ENCODE measurements around the gene COL25A1. TPM values are rescaled to one million over a fixed set of nuclear protein-coding genes. Genes with fewer than 3 reads are reported as not detected.

COL25A1 gene
- total RNA-seq, 2 donors from 2014 or later: 4.0 to 6.2 TPM

DNA sequence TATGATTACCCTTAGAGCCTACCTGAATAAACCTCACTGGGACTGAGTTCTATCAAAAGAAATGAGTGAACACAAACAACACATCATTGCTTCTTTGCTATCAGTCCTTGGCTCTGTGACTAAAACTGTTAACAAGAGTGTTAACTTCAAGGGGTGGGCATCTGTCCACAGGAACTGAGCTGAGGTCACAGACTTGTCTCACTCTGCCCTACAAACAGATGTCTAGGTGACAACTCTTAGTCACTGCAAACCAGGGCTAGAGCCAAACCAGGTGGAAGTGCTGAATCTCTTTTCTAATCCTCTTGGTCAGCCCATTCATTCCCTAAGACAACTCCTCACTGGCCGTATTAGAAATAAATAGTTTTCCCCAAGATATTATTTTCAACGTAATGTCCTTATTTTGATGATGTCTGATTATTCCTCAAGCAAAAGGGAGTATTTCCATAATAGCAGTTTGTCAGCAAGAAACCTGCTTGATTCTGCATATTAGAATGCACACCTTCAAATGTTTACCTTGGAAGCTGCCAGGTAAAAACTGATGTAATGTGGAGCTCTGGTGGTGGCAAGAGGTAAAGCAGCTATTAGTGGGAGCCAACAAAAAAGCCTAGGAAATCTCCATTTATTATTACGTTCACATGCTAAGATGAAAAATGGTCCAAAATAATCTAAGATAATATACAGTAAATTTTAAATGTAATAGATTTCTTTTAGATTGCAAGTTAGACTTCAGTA lies 4.0 kb downstream of the COL25A1 start:
- no peaks in the 10 kb centered on the region for H3K36me3 Mint-ChIP-seq (ENCODE audit: low read depth)
- Histone ChIP-seq H3K4me3 (ENCODE audit: low read length) (no peak overlapping the region), H3K9ac (ENCODE audit: extremely low read depth, low read length, poor library complexity, severe bottlenecking) (no peak overlapping the region), H3K4me1 (ENCODE audit: control insufficient read depth, insufficient read depth, low read length) (no peaks in the 10 kb centered on the region), H3K27ac (ENCODE audit: low read depth, low read length) (no peak overlapping the region), H3K9me3 (ENCODE audit: control insufficient read depth, low read length) (no peaks in the 10 kb centered on the region), H3K36me3 (ENCODE audit: control insufficient read depth, insufficient read depth, low read length) (no peaks in the 10 kb centered on the region), H3K27me3 (ENCODE audit: control insufficient read depth, insufficient read depth, low read length, poor library complexity, severe bottlenecking) (peaks cover 30% of the 10 kb centered on the region)
- H3K9me3 Mint-ChIP-seq: no peaks in the 10 kb centered on the region
- no peak overlapping the region for H3K27ac Mint-ChIP-seq
- 65% methylated on average over 2 of the region's 3 CpGs; no CpG with 5 or more reads in 1 of the 2 experiments for WGBS, 2 experiments (ENCODE audit: insufficient coverage in 1 of 2, insufficient read length in 1 of 2)
- peaks cover 28% of the 10 kb centered on the region for H3K27me3 Mint-ChIP-seq (ENCODE audit: insufficient read depth)
- no peaks in the 10 kb centered on the region for H3K4me1 Mint-ChIP-seq
- TF ChIP-seq, protein P1, sequence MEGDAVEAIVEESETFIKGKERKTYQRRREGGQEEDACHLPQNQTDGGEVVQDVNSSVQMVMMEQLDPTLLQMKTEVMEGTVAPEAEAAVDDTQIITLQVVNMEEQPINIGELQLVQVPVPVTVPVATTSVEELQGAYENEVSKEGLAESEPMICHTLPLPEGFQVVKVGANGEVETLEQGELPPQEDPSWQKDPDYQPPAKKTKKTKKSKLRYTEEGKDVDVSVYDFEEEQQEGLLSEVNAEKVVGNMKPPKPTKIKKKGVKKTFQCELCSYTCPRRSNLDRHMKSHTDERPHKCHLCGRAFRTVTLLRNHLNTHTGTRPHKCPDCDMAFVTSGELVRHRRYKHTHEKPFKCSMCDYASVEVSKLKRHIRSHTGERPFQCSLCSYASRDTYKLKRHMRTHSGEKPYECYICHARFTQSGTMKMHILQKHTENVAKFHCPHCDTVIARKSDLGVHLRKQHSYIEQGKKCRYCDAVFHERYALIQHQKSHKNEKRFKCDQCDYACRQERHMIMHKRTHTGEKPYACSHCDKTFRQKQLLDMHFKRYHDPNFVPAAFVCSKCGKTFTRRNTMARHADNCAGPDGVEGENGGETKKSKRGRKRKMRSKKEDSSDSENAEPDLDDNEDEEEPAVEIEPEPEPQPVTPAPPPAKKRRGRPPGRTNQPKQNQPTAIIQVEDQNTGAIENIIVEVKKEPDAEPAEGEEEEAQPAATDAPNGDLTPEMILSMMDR (conservative IDR thresholded peaks at IDR 0.05): peak; percentile 86
- no peak overlapping the region for H3K4me3 Mint-ChIP-seq
- no peak for DNase-seq

DNA sequence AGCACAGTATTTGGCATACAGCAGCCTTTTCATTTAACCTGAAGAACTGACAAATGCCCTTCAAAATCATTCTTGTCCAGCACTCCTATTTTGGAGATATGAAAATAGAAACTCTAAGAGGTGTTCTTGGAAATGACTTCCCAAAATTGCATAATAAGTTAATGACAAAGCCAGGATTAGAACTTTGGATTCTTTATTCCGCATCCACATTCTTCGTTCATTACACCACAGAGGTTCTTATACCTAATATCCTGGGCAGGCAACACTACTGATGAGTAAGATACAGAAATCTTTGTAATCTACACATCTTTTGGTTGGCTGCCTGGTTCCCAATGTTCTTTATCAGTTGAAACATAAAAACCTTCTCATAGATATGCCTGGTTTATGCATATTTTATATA lies 5.9 kb downstream of the COL25A1 start:
- Mint-ChIP-seq H3K4me1 (no peaks in the 10 kb centered on the region), H3K36me3 (ENCODE audit: low read depth) (no peaks in the 10 kb centered on the region), H3K27me3 (ENCODE audit: insufficient read depth) (peaks cover 19% of the 10 kb centered on the region), H3K4me3 (no peak overlapping the region), H3K9me3 (no peaks in the 10 kb centered on the region), H3K27ac (no peak overlapping the region)
- Histone ChIP-seq H3K4me1 (ENCODE audit: control insufficient read depth, insufficient read depth, low read length) (no peaks in the 10 kb centered on the region), H3K4me3 (ENCODE audit: low read length) (no peak overlapping the region), H3K9ac (ENCODE audit: extremely low read depth, low read length, poor library complexity, severe bottlenecking) (no peak overlapping the region), H3K9me3 (ENCODE audit: control insufficient read depth, low read length) (no peaks in the 10 kb centered on the region), H3K27me3 (ENCODE audit: control insufficient read depth, insufficient read depth, low read length, poor library complexity, severe bottlenecking) (peaks cover 20% of the 10 kb centered on the region), H3K36me3 (ENCODE audit: control insufficient read depth, insufficient read depth, low read length) (no peaks in the 10 kb centered on the region), H3K27ac (ENCODE audit: low read depth, low read length) (no peak overlapping the region)
- TF ChIP-seq, protein P1 (conservative IDR thresholded peaks at IDR 0.05): no peak
- 100% methylated on average over 2 of the region's 2 CpGs for WGBS, 2 experiments (ENCODE audit: insufficient coverage in 1 of 2, insufficient read length in 1 of 2)
- DNase-seq: no peak

DNA sequence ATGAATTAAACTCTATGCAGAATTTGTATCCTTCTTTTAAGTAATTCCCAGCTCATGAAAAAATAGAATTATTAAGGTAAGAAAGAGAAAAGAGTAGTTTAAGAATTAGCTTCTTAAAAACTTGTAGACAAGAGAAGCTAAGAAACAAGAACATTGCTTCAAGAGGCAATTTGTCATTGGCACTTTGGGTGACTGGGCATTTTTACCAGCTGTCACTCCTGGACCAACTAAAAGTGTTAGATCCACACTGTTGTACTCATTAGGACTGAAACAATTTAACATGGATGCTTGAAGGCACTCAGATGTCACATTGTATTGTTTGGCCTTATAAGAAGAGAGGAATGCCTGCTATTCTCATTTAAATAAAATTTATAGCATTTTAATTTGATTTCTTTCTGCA lies 7.4 kb downstream of the COL25A1 start:
- H3K9me3 Mint-ChIP-seq: no peaks in the 10 kb centered on the region
- Histone ChIP-seq H3K4me3 (ENCODE audit: low read length) (no peak overlapping the region), H3K9me3 (ENCODE audit: control insufficient read depth, low read length) (no peaks in the 10 kb centered on the region), H3K27me3 (ENCODE audit: control insufficient read depth, insufficient read depth, low read length, poor library complexity, severe bottlenecking) (peaks cover 6% of the 10 kb centered on the region), H3K27ac (ENCODE audit: low read depth, low read length) (no peak overlapping the region), H3K36me3 (ENCODE audit: control insufficient read depth, insufficient read depth, low read length) (no peaks in the 10 kb centered on the region), H3K9ac (ENCODE audit: extremely low read depth, low read length, poor library complexity, severe bottlenecking) (no peak overlapping the region), H3K4me1 (ENCODE audit: control insufficient read depth, insufficient read depth, low read length) (no peaks in the 10 kb centered on the region)
- TF ChIP-seq, protein P1 (conservative IDR thresholded peaks at IDR 0.05): no peak
- H3K36me3 Mint-ChIP-seq (ENCODE audit: low read depth): no peaks in the 10 kb centered on the region
- peaks cover 5% of the 10 kb centered on the region for H3K27me3 Mint-ChIP-seq (ENCODE audit: insufficient read depth)
- H3K4me3 Mint-ChIP-seq: no peak overlapping the region
- no peak overlapping the region for H3K27ac Mint-ChIP-seq
- no peaks in the 10 kb centered on the region for H3K4me1 Mint-ChIP-seq
- no peak for DNase-seq

Measured in endodermal cell (in vitro differentiated cells).